Measurements from ENCODE around the gene HOXA9. TPM values are rescaled to one million over a fixed set of nuclear protein-coding genes. Genes with fewer than 3 reads are reported as not detected.
A peak's percentile ranks its signal among the peaks of the same experiment; 100 is the strongest.

The HOXA9 gene
- total RNA-seq, 1 donor from 2014 or later: 3.2 TPM

GRCh38 chr7:27154901-27155815, 10.2 kb downstream of the HOXA9 start:
- DNase-seq (ENCODE audit: low read depth in 2 of 2): peak in 1 of 2 donors; percentile 50

- DNase-seq (ENCODE audit: low read depth in 2 of 2): no peak
These were observed 11.0 kb downstream of the HOXA9 start for GRCh38 chr7:27154369-27154768.

GRCh38 chr7:27153526-27153925, 11.8 kb downstream of the HOXA9 start:
- DNase-seq (ENCODE audit: low read depth in 2 of 2): no peak

- DNase-seq (ENCODE audit: low read depth in 2 of 2): no peak
These were observed 12.4 kb downstream of the HOXA9 start for GRCh38 chr7:27152816-27153442.

- DNase-seq (ENCODE audit: low read depth in 2 of 2): peak; percentile 78 to 83
These were observed 13.2 kb downstream of the HOXA9 start, which contains the start of gene HOXA3 for GRCh38 chr7:27151931-27152815. Gene HOXA3 (minus strand): TSS chr7:27152583. CDS start chr7:27110640, 41,943 bp downstream.

- DNase-seq (ENCODE audit: low read depth in 2 of 2): peak in 1 of 2 donors; percentile 11
These were observed 13.9 kb downstream of the HOXA9 start for GRCh38 chr7:27151341-27151930.

GRCh38 chr7:27150568-27151340, 14.6 kb downstream of the HOXA9 start:
- DNase-seq (ENCODE audit: low read depth in 2 of 2): peak; percentile 68 to 91

- DNase-seq (ENCODE audit: low read depth in 2 of 2): peak in 1 of 2 donors; percentile 26
These were observed 15.3 kb downstream of the HOXA9 start for GRCh38 chr7:27149842-27150567.

- DNase-seq (ENCODE audit: low read depth in 2 of 2): peak in 1 of 2 donors; percentile 53
These were observed 16.3 kb downstream of the HOXA9 start for GRCh38 chr7:27148756-27149641.

GRCh38 chr7:27148031-27148755, 17.1 kb downstream of the HOXA9 start:
- peak in 1 of 2 donors; percentile 45 for DNase-seq (ENCODE audit: low read depth in 2 of 2)

GRCh38 chr7:27147199-27148030, 17.9 kb downstream of the HOXA9 start, which contains the start of gene HOXA6:
Gene HOXA6 (minus strand): TSS chr7:27147774. CDS start chr7:27147749, 25 bp downstream.
- peak in 1 of 2 donors; percentile 62 for DNase-seq (ENCODE audit: low read depth in 2 of 2)

GRCh38 chr7:27146491-27147198, 18.7 kb downstream of the HOXA9 start:
- DNase-seq (ENCODE audit: low read depth in 2 of 2): no peak

- no peak for DNase-seq (ENCODE audit: low read depth in 2 of 2)
These were observed 19.4 kb downstream of the HOXA9 start for GRCh38 chr7:27145914-27146412.

GRCh38 chr7:27145165-27145913, 20.0 kb downstream of the HOXA9 start:
- no peak for DNase-seq (ENCODE audit: low read depth in 2 of 2)

- DNase-seq (ENCODE audit: low read depth in 2 of 2): no peak
These were observed 20.6 kb downstream of the HOXA9 start for GRCh38 chr7:27144781-27145164.

Data from dermis microvascular lymphatic vessel endothelial cell (primary cell).